ENCODE results near the gene HOXA3.

DNA sequence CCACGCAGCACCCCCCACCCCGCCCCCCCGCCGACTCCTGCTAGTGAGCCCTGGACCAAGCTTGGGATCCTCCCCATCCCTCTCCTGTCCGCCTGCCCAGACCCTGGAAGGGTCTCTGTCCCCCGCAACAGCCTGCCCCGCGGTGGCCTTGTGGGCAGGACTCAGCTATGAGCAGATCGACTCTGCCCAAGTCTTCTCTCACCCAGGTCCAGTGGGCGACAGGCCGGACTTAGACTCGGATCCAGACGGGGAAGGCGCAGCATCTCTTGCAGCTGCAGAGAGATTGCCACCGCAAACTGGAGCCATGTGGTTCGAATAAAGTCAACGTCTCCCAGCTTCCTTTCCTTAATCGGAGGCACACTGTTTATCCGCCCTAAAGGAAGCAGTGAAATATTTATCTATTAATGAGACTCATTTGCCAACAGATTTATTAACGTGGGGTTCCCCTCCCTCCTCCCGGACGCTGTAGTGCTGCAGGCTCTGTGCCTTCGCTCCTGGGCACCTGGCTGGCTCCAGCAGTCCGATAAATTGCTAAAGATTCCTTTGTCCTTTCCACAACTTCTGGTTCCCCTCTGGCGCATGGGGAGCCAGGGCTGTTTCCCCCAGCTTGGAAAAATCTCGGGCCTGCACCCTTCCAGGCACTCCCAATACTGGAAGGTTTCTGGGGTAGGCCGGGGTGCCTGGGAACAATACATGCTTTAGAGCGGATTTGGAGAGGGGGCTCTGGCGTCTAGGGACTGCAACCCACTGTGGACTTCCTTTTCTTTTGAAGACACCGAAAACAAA lies 4.7 kb upstream of the HOXA3 start:
- no peak for TF ChIP-seq POLR2A (IDR thresholded peaks at IDR 0.05)
- TF ChIP-seq EP300 (IDR thresholded peaks at IDR 0.05) = no peak
- TF ChIP-seq POLR2AphosphoS5 (IDR thresholded peaks at IDR 0.05) = no peak
- TF ChIP-seq, protein P1, sequence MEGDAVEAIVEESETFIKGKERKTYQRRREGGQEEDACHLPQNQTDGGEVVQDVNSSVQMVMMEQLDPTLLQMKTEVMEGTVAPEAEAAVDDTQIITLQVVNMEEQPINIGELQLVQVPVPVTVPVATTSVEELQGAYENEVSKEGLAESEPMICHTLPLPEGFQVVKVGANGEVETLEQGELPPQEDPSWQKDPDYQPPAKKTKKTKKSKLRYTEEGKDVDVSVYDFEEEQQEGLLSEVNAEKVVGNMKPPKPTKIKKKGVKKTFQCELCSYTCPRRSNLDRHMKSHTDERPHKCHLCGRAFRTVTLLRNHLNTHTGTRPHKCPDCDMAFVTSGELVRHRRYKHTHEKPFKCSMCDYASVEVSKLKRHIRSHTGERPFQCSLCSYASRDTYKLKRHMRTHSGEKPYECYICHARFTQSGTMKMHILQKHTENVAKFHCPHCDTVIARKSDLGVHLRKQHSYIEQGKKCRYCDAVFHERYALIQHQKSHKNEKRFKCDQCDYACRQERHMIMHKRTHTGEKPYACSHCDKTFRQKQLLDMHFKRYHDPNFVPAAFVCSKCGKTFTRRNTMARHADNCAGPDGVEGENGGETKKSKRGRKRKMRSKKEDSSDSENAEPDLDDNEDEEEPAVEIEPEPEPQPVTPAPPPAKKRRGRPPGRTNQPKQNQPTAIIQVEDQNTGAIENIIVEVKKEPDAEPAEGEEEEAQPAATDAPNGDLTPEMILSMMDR (IDR thresholded peaks at IDR 0.05) = no peak
